Stimulated activated CD8-positive, alpha-beta memory T cell treated with anti-CD3 and anti-CD28 coated beads, Interleukin-12 subunit alpha, Interleukin-12 subunit beta, amount 100 ng/mL, for 24 hours (primary cell): ENCODE results near the gene GFM1.
"Not testable (repeated sequence)": the region's sequence is repeated elsewhere in the genome, so short reads cannot be mapped to it uniquely, and the experiment has no call there.

Experiments
- DNase-seq: peaks from one replicate; pipeline ENCODE4 v3.0.0-alpha.2; 2020; ENCODE audit errors: extremely low read depth

GFM1 gene

GRCh38 chr3:158678687-158679086 lies 34.4 kb downstream of the GFM1 start:
- no peak for DNase-seq

GRCh38 chr3:158679547-158680000 lies 35.2 kb downstream of the GFM1 start:
- no peak for DNase-seq

DNA sequence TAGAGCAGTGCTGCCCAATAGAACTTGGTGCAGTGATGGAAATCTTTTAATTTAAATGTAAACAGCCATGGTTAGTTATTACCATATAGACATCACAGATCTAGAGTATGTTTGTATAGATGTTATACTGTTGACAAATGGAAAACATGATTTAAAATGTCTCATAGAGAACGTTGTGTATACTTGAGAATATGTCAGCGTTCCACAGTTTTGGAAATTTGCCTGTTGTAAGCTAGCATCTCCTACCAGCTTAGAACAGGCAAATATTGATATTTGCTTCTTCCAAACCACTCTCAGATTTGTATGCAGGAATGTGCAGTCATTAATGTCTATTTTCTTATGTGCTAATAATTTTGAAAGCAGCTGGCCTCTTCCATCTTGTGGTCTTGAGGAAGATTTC lies 36.5 kb downstream of the GFM1 start:
- DNase-seq = no peak

DNA sequence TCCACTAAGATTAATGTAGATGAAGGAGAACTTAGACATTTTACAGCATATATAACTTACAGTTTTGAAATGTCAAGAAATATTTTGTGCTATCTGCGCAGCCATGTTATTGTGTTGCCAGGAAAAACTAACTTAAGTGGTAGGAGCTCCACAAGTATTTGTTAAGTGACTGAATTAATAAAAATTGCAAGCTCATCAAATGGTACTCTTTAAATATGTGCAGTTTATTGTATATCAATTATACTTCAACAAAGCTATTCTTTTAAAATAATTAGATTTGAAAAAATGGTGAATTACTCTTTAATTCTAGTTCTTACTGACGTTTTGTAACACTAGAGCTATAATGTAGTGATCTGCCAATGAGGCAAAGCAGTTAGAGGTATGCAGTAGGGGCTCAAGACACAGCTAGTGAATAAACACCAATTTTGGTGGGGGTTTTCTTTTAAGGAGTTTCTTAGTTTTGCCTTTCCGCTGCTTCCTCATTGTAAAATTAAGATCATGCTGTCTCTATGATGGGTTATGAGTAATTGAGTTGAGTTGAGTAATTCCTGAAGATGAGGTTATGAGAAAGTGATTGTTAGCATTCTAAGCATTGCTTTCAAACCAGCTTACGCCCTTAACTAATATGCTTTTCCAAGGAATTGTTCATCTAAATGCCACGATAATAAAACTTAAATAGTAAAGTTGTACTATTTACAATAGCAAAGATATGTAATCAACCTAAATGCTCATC lies 39.1 kb downstream of the GFM1 start:
- DNase-seq = no peak

DNA sequence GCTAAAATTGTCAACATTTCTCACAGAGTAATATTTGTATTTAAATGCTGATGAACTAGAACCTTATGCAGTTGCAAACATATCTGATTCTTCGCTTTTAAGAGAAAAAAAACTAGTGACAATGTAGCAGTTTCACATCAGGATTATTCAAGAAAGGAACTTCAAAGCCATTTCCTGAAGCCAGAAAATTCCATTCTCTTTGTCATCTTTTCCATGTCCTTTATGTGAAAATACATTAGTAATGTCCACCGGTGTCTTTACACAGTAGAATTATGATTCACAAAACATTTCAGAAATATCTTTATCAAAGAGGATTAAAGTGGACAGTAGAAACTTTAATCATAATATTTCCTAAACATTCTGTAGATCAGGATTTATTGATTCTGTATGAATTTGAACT lies 40.8 kb downstream of the GFM1 start:
- no peak for DNase-seq

- not testable (repeated sequence) for DNase-seq
Measured at GRCh38 chr3:158693866-158694456, 49.6 kb downstream of the GFM1 start.

DNA sequence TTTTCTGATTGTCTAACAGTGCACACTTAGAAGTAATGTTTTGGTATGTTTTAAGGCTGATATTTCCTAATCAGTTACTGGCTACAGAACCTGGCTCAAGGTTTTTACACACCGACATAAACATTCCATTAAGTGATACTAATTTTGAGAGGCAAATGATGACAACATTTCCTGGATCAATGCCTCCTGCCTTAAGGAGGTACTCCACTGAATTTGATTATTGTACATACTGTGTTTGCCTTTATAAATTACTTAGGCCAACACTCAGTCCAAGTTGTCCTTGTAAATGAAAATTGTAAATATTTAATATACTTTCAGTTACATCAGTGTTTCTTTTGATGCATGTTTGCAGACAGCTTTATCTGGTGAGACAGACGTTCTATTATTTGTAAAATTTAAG lies 52.3 kb downstream of the GFM1 start:
- DNase-seq = no peak

GRCh38 chr3:158700559-158700958 lies 56.2 kb downstream of the GFM1 start:
- DNase-seq = no peak

GRCh38 chr3:158701420-158702065 lies 57.2 kb downstream of the GFM1 start:
- no peak for DNase-seq

DNA sequence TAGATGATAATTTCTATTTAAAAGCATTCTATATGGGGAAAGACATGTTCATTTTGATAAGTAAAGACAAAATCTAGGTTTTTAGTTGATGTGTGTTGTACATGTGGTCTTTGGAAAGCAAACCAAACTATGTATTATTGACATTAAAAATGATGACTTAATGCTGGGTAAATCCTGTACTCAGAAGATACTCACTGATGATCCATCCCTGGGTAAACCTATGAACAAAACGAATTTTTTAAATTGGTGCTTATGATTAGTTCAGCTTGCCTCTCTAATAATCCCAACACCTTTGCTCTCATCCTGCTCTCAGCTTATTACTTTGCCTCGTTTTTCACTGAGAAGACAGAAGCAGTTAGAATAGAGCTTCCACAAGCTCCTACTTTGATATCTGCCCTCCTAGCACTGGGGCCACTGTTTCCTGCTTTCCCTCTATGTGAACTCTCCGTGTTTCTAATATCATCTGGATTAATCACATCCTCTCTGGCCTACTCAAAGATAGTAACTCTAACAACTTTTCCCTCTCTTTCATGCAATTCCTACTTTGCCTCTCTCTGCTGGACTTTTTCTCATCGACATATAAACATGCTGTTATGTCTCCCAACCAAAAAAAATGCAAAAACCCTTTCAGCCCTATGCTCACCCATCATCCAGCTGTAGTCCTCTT lies 58.6 kb downstream of the GFM1 start:
- no peak for DNase-seq

DNA sequence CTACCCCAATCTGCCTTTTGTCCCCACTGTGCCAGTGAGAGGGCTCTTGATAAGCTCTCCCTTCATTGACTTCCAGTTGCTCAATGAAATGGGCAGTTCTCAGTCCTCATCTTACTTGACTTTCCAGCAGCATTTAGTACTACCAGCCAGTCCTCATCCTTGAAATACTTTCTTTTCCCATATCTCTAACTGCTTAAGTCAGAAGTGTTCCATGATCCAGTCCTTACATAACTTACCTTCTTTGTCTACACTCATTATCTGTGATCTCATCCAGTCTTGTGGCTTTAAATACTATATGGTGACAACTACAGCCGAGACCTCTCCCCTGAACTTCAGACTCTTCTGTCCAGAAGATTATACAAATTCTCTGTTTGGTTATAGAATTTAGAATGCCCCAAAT lies 59.2 kb downstream of the GFM1 start:
- no peak for DNase-seq

- DNase-seq = no peak
Measured at GRCh38 chr3:158709666-158710083, 65.3 kb downstream of the GFM1 start.

- no peak for DNase-seq
Measured at GRCh38 chr3:158710601-158711000, 66.3 kb downstream of the GFM1 start.

- DNase-seq = no peak
Measured at GRCh38 chr3:158711886-158712285, 67.6 kb downstream of the GFM1 start.

DNA sequence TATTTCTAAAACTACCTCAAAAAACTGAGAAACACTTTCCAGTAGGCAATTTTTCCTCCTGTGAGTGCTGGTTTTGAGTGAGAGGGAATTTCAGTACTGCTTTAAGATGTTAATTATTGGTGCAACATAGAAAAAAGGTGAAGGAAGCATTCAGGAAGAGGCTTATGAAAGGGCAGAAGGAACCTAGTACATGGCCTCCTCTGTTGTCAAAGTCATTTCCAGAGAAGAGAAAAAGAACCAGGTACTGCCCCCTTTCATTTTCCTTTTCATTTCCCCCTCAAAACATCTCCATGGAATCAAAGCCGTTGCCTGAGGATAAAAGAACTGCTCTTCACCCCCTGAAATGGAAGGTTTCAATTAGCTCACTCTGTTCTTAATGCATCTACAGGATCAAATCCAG lies 68.1 kb downstream of the GFM1 start:
- DNase-seq = no peak

DNA sequence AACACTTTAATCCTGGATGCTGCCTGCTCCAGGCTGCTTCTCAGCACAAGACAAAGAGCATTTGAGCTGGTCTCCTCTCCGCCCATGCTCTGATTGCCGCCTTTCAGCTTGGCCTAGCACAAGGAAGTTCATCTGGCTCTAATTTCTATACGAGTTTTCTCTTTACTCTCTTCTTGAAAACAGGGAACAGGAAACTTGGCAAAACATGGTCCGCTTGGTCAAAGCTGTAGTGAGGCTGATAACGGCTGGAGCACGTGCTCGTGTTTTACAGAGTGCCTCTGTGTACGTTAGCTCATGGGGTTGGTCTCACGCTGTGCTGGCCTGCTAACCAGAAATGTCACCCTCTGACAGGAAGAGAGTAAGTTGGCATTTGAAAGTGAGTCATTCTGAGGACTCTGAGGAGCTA lies 68.8 kb downstream of the GFM1 start:
- no peak for DNase-seq

GRCh38 chr3:158717576-158717975 lies 73.2 kb downstream of the GFM1 start:
- no peak for DNase-seq

DNA sequence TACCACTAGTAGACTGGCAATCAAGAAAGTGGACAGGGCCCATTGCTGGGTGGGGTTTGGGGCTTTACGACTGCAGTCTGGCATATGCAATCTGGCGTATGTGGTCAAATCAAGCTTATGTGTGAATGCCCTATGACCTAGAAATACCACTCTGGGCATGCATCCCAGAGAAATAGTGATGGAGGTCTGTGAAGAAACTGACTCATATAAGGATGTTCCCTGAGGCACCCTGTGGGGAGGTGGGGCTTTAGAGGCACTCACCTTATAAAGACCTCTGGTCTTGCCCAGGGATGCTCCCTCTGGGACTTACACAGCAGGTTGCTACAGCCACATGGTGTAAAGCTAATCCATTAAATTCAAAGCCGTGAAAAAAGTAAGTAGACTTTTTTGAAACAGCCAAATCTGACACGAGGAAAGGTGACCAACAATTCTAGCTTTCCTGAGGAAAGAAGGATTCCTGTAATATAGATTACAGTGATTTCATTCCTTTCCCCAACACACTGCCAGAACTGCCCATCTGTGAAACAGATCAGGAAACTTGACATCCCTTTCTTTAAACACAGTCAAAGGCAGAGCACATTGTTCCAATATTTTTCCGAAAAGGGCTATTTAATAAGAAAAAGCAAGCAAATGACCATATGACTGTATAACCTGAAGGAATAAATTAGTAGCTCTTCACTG lies 74.3 kb downstream of the GFM1 start:
- no peak for DNase-seq

- no peak for DNase-seq
Measured at GRCh38 chr3:158722108-158722507, 77.8 kb downstream of the GFM1 start.

DNA sequence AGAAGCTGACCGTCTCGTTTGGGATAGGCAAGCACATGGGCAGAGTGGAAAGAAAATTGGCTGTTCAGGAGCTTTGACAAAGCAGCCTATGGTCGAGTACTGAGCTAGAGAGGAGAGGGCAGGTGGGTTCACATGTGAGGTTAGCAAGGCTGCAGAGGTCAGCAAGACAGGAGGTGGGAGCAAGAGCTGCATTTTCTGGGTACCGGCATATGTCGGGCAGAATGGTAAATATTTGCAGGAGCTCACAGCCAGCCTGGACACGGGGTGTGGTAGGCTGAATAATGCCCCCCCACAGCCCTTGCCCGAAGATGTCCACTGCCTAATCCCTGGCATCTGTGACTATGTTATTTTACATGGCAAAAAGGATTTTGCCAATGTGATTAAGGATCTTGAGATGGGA lies 79.7 kb downstream of the GFM1 start:
- no peak for DNase-seq

GRCh38 chr3:158725348-158726011 lies 81.2 kb downstream of the GFM1 start:
- DNase-seq = no peak
